ENCODE data around the gene PRKCZ.

DNA sequence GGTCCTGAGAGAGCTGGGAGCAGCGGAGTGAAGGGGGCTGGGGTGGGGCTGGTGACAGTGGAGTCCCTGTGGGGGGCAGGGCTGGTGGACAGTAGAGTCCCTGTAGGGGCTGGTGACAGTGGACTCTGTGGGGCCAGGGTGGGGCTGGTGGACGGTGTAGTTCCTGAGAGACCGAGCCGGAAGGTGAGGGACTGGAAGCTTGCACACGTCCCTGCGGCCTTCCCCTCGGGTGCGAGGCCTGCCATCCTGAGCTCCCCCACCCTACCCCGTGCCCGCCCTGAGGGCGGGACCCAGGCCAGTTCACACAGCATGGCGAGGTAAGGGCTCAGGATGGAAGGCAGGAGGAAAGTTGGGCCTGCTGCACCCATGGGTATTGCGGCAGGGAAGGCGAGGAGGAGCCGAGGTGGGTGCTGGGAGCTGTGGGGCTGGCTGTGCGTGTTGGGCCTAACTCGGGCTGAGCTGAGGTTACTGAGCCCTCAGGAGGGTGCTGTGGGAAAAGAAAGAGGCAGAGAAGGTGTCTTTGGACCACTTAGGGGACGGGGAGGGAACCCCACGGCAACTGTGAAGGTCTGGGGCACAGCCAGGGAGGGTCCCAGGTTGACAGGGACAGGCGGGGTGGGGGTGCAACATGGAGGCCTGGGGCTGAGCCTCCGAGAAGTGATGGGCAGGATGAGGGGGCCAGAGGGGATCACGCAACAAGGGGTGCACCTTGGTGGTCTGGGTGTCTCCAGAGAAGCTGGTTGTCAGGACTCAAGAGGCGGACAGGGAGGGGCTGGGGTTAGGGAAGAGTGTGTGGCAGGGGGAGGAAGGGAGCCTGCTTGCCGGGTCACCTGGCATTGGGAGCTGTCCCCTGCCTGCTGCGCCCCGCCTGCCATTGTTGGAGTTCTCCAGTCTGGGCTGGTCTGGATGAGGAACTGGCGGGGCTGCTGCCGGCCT lies 60.8 kb downstream of the PRKCZ start:
- TF ChIP-seq, protein P1, sequence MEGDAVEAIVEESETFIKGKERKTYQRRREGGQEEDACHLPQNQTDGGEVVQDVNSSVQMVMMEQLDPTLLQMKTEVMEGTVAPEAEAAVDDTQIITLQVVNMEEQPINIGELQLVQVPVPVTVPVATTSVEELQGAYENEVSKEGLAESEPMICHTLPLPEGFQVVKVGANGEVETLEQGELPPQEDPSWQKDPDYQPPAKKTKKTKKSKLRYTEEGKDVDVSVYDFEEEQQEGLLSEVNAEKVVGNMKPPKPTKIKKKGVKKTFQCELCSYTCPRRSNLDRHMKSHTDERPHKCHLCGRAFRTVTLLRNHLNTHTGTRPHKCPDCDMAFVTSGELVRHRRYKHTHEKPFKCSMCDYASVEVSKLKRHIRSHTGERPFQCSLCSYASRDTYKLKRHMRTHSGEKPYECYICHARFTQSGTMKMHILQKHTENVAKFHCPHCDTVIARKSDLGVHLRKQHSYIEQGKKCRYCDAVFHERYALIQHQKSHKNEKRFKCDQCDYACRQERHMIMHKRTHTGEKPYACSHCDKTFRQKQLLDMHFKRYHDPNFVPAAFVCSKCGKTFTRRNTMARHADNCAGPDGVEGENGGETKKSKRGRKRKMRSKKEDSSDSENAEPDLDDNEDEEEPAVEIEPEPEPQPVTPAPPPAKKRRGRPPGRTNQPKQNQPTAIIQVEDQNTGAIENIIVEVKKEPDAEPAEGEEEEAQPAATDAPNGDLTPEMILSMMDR (IDR thresholded peaks at IDR 0.05), result no peak
- no peak for TF ChIP-seq POLR2A (IDR thresholded peaks at IDR 0.05)

All from heart left ventricle (tissue), 13 donors.